Activated CD8-positive, alpha-beta T cell treated with anti-CD3 and anti-CD28 coated beads for 36 hours (primary cell): ENCODE results near the gene ASXL2. TPM values are rescaled to one million over a fixed set of nuclear protein-coding genes. Genes with fewer than 3 reads are reported as not detected.
"Not testable (repeated sequence)": the region's sequence is repeated elsewhere in the genome, so short reads cannot be mapped to it uniquely, and the experiment has no call there.

Experiments
- ATAC-seq: fragments of 200-7000 bp; cut with Tn5 transposase; one replicate; pipeline ENCODE4 v1.10.0; 2021; ENCODE audit warnings: mild to moderate bottlenecking, moderate library complexity
- CTCF ChIA-PET: fragments of 350-600 bp; sonication (Branson Sonifier 250); formaldehyde crosslinking; loops from one replicate; lab custom pipeline; 2021; ENCODE audit warnings: antibody characterized with exemption; lab: Charles Lee
- POLR2A ChIA-PET: fragments of 350-600 bp; sonication (Branson Sonifier 250); formaldehyde crosslinking; loops from one replicate; lab custom pipeline; 2021; ENCODE audit warnings: antibody characterized with exemption; lab: Charles Lee
- DNase-seq: peaks from one replicate; pipeline ENCODE4 v3.0.0-alpha.2; 2020
- H3K27ac Mint-ChIP-seq: one replicate; pipeline ENCODE4 v1.8.0; 2021; ENCODE audit warnings: mild to moderate bottlenecking, mixed read lengths
- H3K27me3 Mint-ChIP-seq: one replicate; pipeline ENCODE4 v1.8.0; 2021; ENCODE audit warnings: mixed read lengths
- H3K36me3 Mint-ChIP-seq: one replicate; pipeline ENCODE4 v1.8.0; 2021; ENCODE audit warnings: low read depth, mixed read lengths
- H3K4me1 Mint-ChIP-seq: one replicate; pipeline ENCODE4 v1.8.0; 2021; ENCODE audit warnings: low read depth, mixed read lengths
- H3K4me3 Mint-ChIP-seq: one replicate; pipeline ENCODE4 v1.8.0; 2021; ENCODE audit warnings: mild to moderate bottlenecking, moderate library complexity, mixed read lengths
- H3K9me3 Mint-ChIP-seq: one replicate; pipeline ENCODE4 v1.8.0; 2021; ENCODE audit warnings: mixed read lengths
- intact Hi-C: fragments of 100-400 bp; cut with micrococcal nuclease; formaldehyde crosslinking; loops from one replicate; pipeline ENCODE4 v1.10.0; 2022
- total RNA-seq, 2 experiments: library from RNA; stranded (reverse); gene quantifications; one replicate each; pipeline ENCODE4 v1.2.3, GENCODE V29; 2021
- TF ChIP-seq, protein P1 (sequence below): fragments of 200-600 bp; IDR thresholded peaks from one replicate; pipeline ENCODE4 v1.8.0; 2022; ENCODE audit warnings: antibody characterized with exemption, mild to moderate bottlenecking

The ASXL2 gene
- total RNA-seq, 2 experiments from 2014 or later = 42.5 to 42.8 TPM

GRCh38 chr2:25855065-25855464 is 23.2 kb downstream of the ASXL2 start:
- ChIA-PET POLR2A (interaction anchor here (1.1 kb wide), 1 partner anchor 8 kb away, joined by 3 read pairs; no protein-coding TSS in a partner anchor), CTCF (interaction anchor here (0.8 to 5.8 kb wide), 11 partner anchors 9 to 290 kb away, joined by 3 to 40 read pairs (median 6); partner anchors contain the start of gene ASXL2)
- H3K27ac Mint-ChIP-seq = no peak overlapping the region
- H3K9me3 Mint-ChIP-seq = no peaks in the 10 kb centered on the region
- H3K36me3 Mint-ChIP-seq = peaks cover 8% of the 10 kb centered on the region
- H3K27me3 Mint-ChIP-seq = no peaks in the 10 kb centered on the region
- peaks cover 52% of the 10 kb centered on the region for H3K4me1 Mint-ChIP-seq
- intact Hi-C loops = no loop called here
- DNase-seq = no peak
- TF ChIP-seq, protein P1, sequence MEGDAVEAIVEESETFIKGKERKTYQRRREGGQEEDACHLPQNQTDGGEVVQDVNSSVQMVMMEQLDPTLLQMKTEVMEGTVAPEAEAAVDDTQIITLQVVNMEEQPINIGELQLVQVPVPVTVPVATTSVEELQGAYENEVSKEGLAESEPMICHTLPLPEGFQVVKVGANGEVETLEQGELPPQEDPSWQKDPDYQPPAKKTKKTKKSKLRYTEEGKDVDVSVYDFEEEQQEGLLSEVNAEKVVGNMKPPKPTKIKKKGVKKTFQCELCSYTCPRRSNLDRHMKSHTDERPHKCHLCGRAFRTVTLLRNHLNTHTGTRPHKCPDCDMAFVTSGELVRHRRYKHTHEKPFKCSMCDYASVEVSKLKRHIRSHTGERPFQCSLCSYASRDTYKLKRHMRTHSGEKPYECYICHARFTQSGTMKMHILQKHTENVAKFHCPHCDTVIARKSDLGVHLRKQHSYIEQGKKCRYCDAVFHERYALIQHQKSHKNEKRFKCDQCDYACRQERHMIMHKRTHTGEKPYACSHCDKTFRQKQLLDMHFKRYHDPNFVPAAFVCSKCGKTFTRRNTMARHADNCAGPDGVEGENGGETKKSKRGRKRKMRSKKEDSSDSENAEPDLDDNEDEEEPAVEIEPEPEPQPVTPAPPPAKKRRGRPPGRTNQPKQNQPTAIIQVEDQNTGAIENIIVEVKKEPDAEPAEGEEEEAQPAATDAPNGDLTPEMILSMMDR = no peak
- ATAC-seq = no peak
- no peak overlapping the region for H3K4me3 Mint-ChIP-seq

GRCh38 chr2:25854613-25855012 is 23.7 kb downstream of the ASXL2 start:
- ATAC-seq = no peak
- TF ChIP-seq, protein P1 = no peak
- H3K4me3 Mint-ChIP-seq = no peak overlapping the region
- H3K27me3 Mint-ChIP-seq = no peaks in the 10 kb centered on the region
- H3K4me1 Mint-ChIP-seq = peaks cover 52% of the 10 kb centered on the region
- H3K36me3 Mint-ChIP-seq = peaks cover 8% of the 10 kb centered on the region
- ChIA-PET POLR2A (interaction anchor here (1.1 to 1.6 kb wide), 2 partner anchors 8 to 206 kb away, joined by 3 read pairs; no protein-coding TSS in a partner anchor), CTCF (interaction anchor here (0.7 to 5.8 kb wide), 12 partner anchors 10 to 291 kb away, joined by 3 to 40 read pairs (median 5); partner anchors contain the start of gene ASXL2)
- no peaks in the 10 kb centered on the region for H3K9me3 Mint-ChIP-seq
- no peak overlapping the region for H3K27ac Mint-ChIP-seq
- no peak for DNase-seq
- intact Hi-C loops = no loop called here

DNA sequence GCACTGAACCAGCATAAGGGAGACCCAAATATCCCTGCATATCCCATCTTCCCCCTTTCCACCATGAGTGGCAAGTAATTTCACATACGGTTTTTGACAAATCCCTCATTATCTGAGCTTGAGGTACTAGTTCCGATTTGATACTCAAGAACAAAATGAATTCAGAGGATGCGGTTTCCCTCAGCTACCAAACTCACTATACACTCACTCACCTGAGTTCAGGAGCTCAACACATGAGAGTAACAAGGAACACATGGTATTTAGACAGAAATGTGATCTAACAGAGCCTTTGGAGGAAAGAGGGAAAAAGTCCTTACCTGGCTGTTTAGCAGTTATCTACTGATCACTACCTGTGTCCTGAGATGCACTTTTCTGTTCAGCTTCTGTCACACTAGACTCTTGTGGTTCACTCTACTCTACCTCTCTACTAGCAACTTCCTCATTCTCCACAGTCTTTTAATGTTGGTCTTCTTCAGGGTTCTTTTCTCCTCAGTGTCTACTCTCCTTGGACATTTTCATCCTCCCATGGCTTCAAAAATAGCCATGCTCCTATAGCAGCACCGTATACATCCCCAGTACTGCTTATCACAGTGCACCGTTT is 25.1 kb downstream of the ASXL2 start:
- TF ChIP-seq, protein P1 = no peak
- ATAC-seq (peak; percentile 21), DNase-seq (no peak)
- POLR2A ChIA-PET = interaction anchor here (1.2 to 3.8 kb wide), 5 partner anchors 9 to 208 kb away, joined by 3 to 13 read pairs (median 3); partner anchors contain the start of gene ASXL2
- H3K27me3 Mint-ChIP-seq = no peaks in the 10 kb centered on the region
- intact Hi-C loops = no loop called here
- CTCF ChIA-PET = interaction anchor here (1.0 to 5.8 kb wide), 24 partner anchors 11 to 292 kb away, joined by 3 to 40 read pairs (median 10); partner anchors contain the start of gene ASXL2
- no peaks in the 10 kb centered on the region for H3K9me3 Mint-ChIP-seq
- H3K27ac Mint-ChIP-seq = peak overlapping the region; percentile 88
- H3K36me3 Mint-ChIP-seq = peaks cover 7% of the 10 kb centered on the region
- peaks cover 48% of the 10 kb centered on the region for H3K4me1 Mint-ChIP-seq
- H3K4me3 Mint-ChIP-seq = no peak overlapping the region

DNA sequence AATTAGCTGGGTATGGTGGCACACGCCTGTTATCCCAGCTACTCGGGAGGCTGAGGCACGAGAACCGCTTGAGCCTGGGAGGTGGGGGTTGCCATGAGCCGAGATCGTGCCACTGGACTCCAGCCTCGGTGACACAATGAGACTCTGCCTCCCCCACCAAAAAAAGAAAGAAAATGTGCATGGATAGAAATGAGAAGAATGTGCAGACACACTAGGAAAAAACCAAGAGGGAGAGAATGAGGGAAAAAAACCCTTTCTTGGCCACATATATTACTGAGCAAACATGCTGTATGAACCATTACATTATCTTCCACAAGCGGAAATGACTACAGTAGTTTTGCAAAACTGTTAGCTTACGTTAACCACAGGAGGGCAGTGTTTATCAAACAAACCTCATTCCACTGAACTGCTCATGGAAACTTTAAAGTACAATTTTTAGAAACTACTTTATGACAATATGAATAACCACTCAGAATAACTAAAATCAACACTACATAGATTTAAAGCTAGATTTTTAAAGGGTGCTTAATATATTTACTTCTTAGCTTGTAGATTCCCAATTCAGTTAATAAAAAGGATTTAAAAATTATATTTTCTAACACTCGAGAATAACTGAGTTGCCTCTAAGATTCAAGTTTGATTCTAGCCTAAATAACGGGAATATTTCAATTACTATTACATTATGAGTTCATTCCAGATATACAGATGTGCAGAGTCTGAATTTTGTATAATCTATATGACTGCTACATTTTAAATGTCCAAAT is 26.4 kb downstream of the ASXL2 start:
- Mint-ChIP-seq H3K27ac (peak overlapping the region; percentile 88), H3K4me3 (peak overlapping the region; percentile 55), H3K36me3 (peaks cover 11% of the 10 kb centered on the region), H3K4me1 (peaks cover 47% of the 10 kb centered on the region), H3K9me3 (no peaks in the 10 kb centered on the region), H3K27me3 (no peaks in the 10 kb centered on the region)
- ChIA-PET POLR2A (interaction anchor here (0.6 to 3.8 kb wide), 10 partner anchors 10 to 497 kb away, joined by 3 to 13 read pairs (median 5); partner anchors contain the start of gene ASXL2), CTCF (interaction anchor here (0.5 to 5.8 kb wide), 48 partner anchors 9 to 810 kb away, joined by 3 to 40 read pairs (median 4); partner anchors contain the start of genes ASXL2 and EFR3B)
- DNase-seq (peak; percentile 37), ATAC-seq (peak; percentile 91)
- intact Hi-C loops = no loop called here
- TF ChIP-seq, protein P1 = peak; percentile 63

- DNase-seq, H3K36me3 Mint-ChIP-seq, H3K9me3 Mint-ChIP-seq, ATAC-seq, intact Hi-C loops, H3K27me3 Mint-ChIP-seq: not testable (repeated sequence)
- ChIA-PET POLR2A (interaction anchor here (1.6 to 3.8 kb wide), 2 partner anchors 8 to 28 kb away, joined by 5 to 13 read pairs; partner anchors contain the start of gene ASXL2), CTCF (interaction anchor here (1.5 to 5.8 kb wide), 6 partner anchors 11 to 243 kb away, joined by 6 to 40 read pairs (median 20); no protein-coding TSS in a partner anchor)
- Mint-ChIP-seq H3K27ac (peak overlapping the region; percentile 57), H3K4me3 (peak overlapping the region; percentile 7), H3K4me1 (peaks cover 47% of the 10 kb centered on the region)
Measured at GRCh38 chr2:25850400-25850799, 27.9 kb downstream of the ASXL2 start.

DNA sequence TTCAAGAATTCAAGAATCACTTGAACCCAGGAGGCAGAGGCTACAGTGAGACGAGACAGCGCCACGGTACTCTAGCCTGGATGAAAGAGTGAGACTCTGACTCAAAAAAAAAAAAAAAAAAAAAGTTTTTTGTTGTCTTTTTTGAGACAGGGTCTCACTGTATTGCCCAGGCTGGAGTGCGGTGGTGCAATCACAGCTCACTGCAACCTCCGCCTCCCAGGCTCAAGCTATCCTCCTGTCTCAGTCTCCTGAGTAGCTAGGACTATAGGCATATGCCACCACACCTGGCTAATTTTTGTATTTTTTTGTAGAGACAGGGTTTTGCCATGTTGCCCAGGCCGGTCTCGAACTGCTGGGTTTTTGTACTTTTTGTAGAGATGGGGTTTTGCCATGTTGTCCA is 28.9 kb downstream of the ASXL2 start:
- ATAC-seq, H3K27ac Mint-ChIP-seq, H3K9me3 Mint-ChIP-seq, intact Hi-C loops, H3K27me3 Mint-ChIP-seq, H3K4me3 Mint-ChIP-seq, H3K36me3 Mint-ChIP-seq, DNase-seq: not testable (repeated sequence)
- H3K4me1 Mint-ChIP-seq = peaks cover 45% of the 10 kb centered on the region
- CTCF ChIA-PET = interaction anchor here (1.1 kb wide), 1 partner anchor 18 kb away, joined by 3 read pairs; no protein-coding TSS in a partner anchor
- POLR2A ChIA-PET = interaction anchor here (0.7 to 0.9 kb wide), 2 partner anchors 106 to 262 kb away, joined by 3 read pairs; no protein-coding TSS in a partner anchor
